Sigmoid colon (tissue), 4 donors: Measurements from ENCODE around the gene MCF2L.

Experiments
- CTCF ChIP-seq, 4 experiments: fragments of 450-650 bp in 3 of 4; fragments of 200-600 bp in 1 of 4; IDR thresholded peaks; one replicate each; pipeline ENCODE4 v1.5.1; 2016 to 2019; ENCODE audit warnings: antibody characterized with exemption in 4 of 4, mild to moderate bottlenecking in 3 of 4, moderate library complexity in 2 of 4
- EP300 ChIP-seq, 4 donors: sonication (generic); formaldehyde crosslinking; IDR thresholded peaks; one replicate each; pipeline ENCODE4 v1.6.1; 2017; ENCODE audit warnings: antibody characterized with exemption in 4 of 4
- POLR2A ChIP-seq, 2 donors: fragments of 450-650 bp; IDR thresholded peaks; one replicate each; pipeline ENCODE4 v1.6.1; 2016; ENCODE audit warnings: antibody characterized with exemption in 2 of 2, mild to moderate bottlenecking in 2 of 2, moderate library complexity in 2 of 2
- POLR2AphosphoS5 ChIP-seq, 4 donors: sonication (generic); formaldehyde crosslinking; IDR thresholded peaks; one replicate each; pipeline ENCODE4 v1.6.1; 2017; ENCODE audit warnings: antibody characterized with exemption in 4 of 4

GRCh38 chr13:113091891-113092775 is 123.1 kb downstream of the MCF2L start:
- no peak for TF ChIP-seq CTCF (IDR thresholded peaks at IDR 0.05)
- TF ChIP-seq EP300 (IDR thresholded peaks at IDR 0.05), result no peak
- TF ChIP-seq POLR2AphosphoS5 (IDR thresholded peaks at IDR 0.05), result no peak
- TF ChIP-seq POLR2A (IDR thresholded peaks at IDR 0.05), result no peak
